GM18873 (cell line): ENCODE data around the gene HOXC5.

ENCODE experiments used
- ATAC-seq: cut with Tn5 transposase; IDR thresholded peaks from one replicate; pipeline ENCODE4 v1.9.1; 2021; ENCODE audit warnings: mild to moderate bottlenecking, moderate library complexity, moderate number of reproducible peaks; ENCODE audit not compliant: unreplicated experiment, low FRiP score

The HOXC5 gene

GRCh38 chr12:53995378-53996239 lies 37.2 kb upstream of the HOXC5 start:
- ATAC-seq: no peak

DNA sequence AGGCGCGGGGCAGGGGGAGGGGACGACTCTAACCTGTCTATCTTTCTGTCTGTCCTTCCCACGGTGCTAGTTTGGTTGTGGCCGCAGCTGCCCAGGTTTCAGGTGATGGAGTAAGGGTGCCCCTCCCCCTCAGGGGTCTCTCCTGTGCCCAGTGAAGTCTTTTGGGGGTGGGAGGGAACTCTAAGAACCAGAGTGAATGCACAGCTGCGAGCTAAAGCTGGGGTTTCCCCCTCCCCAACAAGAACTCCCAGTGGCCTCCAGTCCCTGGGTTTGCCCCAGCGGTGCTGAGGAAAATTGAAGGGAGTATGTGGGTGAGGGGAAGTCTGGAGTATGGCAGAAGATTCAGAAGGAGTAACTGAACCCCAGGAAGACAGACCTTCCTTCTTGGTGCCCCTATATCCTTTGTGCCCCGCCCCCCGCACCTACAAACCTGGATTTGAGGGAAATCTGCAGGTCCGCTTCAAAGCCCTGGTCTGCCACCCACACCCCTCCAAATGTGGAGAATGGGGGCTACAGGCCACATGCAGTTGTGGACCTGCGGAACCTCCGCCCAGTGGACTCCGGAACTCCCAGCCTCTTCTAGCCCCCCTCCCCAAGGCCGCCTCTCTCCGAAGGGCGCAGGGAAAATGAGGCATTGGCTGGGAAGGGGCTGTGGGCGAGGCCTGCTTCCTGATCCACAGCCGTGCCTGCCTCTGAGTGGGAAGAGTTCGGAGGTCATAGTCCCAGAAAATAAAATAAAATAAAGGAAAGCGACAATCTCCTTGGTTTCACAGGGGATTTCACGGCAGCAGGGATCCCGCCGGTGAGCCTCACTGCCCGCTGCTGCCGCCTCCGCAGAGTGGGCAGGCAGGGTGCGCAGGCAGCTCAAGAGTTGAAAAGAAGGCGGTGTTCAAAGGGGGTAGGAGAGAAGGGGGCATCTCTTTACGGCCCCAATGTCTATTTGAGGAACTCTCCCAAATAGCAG lies 36.3 kb upstream of the HOXC5 start:
- ATAC-seq: no peak

DNA sequence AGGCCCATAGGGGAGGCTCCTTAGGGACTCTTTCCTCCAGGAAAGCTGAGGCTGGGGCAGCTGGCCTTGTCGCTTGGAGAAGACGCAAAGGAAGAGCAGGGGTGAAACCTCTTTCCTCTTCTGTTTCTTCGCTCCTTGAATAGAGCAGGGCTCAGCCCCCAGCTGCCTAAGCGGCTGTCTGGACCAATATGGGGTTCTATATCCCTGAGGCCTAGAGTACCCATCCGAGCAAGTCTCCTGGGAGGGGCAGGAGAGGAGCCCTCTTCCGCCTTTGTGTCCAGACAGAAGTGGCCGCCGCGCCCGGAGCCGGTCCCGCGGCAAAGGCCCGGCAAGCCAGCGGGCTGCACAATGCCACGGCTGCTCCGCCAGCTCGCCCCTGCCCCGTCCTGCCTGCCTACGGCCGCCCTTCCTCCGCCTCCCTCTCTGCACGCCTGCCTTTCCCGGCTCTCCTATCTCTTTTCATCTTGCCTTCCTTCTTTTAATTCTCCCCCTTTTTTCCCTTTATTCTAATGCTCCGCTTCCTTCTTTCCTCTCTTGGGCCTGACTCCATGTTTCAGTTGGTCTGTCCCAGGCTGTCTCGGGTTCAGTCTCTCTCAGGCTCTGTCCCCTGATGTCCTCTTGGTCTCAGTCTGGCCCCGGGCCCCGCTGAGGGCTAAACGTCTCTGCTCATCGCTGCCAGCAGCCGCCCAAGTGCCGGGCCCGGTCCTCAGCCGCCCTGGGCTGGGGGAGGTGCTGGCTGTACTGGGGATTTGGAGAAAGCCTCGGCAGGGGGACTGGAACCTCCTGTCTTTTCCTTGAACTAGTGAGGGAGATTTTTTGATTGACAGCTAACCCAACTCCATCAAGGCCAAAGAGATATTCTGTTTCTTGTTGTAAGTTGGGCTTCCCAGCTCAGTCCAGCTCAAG lies 35.4 kb upstream of the HOXC5 start:
- ATAC-seq: no peak

- ATAC-seq: no peak
Measured at GRCh38 chr12:53998110-53998899, 34.5 kb upstream of the HOXC5 start.

- ATAC-seq: no peak
Measured at GRCh38 chr12:53998900-53999236, 34.0 kb upstream of the HOXC5 start.

GRCh38 chr12:53999559-54000115 lies 33.2 kb upstream of the HOXC5 start:
- no peak for ATAC-seq

DNA sequence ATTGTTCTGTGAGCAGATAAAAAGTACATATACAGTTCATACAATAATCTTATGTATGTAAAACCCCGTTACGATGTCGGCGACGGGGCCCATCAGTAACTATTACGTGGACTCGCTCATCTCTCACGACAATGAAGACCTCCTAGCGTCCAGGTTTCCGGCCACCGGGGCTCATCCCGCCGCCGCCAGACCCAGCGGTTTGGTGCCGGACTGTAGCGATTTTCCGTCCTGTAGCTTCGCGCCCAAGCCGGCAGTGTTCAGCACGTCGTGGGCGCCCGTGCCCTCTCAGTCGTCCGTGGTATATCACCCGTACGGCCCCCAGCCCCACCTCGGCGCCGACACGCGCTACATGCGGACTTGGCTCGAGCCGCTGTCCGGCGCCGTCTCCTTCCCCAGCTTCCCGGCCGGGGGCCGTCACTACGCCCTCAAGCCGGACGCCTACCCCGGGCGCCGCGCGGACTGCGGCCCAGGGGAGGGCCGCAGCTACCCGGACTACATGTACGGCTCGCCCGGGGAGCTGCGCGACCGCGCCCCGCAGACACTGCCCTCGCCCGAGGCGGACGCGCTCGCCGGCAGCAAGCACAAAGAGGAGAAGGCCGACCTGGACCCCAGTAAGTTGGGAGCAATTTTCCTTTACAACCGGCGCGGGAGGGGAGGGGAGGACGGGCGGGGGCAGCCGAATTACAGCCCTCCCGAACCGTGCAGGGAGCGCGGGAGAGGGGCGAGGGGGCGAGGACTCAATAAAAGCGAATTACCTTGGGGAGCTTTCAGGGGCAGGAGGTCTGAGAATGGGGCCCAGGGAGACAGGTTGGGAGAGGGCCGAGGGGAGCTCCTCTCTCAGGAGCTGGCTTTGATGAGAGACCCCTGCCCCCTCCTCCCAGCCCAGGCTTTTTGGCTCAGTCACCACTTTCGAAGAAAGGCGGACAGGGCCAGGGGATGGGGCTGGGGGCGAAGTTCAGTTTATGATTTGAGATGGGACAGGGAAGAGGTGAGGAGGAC lies 32.4 kb upstream of the HOXC5 start, which contains the start of gene HOXC9:
Gene HOXC9, plus strand, starts transcription at position 46 of the 999 bp plus-strand sequence. Its CDS starts 28 bp downstream, at position 74.
- ATAC-seq: no peak

GRCh38 chr12:54001283-54002187 lies 31.3 kb upstream of the HOXC5 start:
- ATAC-seq: no peak

DNA sequence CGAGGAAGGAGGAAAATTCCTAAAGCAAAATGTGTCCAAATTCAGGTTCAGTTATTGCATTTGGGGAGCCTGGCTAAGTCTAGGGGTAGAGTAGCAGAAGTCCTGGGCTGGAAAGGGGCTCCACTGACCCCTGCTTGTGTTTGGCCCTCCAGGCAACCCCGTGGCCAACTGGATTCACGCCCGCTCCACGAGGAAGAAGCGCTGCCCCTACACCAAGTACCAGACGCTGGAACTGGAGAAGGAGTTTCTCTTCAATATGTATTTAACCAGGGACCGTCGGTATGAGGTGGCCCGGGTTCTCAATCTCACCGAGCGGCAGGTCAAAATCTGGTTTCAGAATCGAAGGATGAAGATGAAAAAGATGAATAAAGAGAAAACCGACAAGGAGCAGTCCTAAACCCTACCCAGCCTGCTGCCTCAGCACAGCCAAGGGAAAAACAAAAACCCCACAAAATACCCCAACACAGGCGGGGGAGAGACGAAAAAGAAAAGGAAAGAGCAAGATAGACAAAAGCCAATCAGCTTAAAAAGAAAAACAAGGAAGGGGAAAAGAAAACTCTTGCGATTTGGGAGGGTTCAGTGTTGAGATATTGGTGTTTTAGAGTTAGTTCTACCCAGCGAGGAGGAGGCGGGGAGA lies 30.5 kb upstream of the HOXC5 start:
- no peak for ATAC-seq

- ATAC-seq: no peak
Measured at GRCh38 chr12:54002915-54003389, 29.9 kb upstream of the HOXC5 start.

DNA sequence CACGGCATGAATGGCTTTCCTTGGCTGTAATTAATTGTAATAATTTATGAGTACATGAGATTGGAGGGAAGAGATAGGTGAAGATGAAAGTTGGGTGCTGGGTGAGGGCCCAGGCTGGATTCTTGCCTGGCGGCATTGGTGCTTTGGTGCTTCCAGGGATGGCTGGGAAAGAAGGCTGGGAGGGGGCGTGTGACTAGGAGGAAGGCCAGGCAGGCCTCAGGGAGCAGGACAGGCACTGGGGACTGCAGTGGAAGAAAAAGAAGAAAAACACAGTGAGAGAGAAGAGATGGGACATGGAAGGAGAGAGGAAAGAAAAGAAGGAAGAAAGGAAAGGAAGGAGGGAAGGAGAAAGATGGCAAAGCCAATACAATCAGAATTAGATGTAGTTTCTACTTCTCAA lies 29.2 kb upstream of the HOXC5 start:
- ATAC-seq: no peak

DNA sequence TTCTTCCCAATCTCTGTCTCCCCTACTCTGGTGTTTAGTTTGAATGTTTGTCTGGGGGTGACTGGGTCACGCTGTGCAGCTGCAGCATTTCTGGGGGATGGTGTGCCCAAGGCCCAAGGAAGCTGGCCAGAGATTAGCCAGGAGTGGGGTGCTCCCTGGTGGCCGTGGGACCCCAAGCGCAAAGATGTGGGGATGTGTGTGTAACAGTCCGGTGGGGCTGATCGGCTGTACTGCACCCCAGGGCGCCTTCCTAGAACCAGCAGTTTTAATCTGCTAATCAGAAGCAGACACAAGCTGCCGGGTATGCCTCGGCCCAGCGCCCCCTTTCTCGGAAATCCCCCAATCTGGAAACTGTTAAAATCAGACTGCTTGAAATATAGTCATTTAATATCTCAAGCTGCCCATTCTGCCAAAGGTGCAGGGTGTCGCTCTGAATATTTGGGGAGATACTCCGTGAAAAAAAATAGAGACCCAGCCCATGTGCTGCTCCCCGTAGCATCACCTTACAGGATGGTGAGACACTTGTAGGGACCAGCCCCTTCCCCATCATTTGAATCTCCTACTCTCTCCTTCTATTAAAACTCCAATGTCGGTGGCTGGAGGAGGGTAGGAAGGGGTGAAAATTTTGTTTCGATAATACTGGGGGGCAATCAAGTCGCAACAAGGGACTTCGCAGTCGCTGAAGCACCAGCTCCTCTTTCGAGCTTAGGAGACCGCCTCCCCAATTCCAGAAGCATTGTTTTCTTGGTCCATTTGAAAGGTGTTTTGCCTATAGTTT lies 28.6 kb upstream of the HOXC5 start:
- no peak for ATAC-seq

- no peak for ATAC-seq
Measured at GRCh38 chr12:54004841-54005530, 27.9 kb upstream of the HOXC5 start.

DNA sequence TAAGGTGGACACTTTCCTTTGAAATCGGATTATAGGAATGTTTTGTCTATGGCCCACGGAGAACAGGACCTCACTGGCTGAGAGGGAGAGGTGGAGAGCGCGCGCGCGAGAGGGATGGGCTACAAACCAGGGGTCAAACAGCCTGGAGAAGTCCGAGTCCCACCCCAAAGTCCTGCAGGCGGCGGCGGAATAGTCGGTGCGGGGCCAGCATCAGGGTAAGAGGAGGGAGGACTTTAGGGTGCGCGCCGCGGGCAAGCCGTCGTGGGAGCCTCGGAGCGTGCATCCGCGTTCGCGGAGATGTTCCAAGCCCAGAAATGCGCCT lies 27.4 kb upstream of the HOXC5 start:
- no peak for ATAC-seq

GRCh38 chr12:54005853-54006558 lies 26.8 kb upstream of the HOXC5 start:
- ATAC-seq: peak; percentile 75
